ENCODE measurements around the gene PLCB1.
A peak's percentile ranks its signal among the peaks of the same experiment; 100 is the strongest.
"Not testable (repeated sequence)": the region's sequence is repeated elsewhere in the genome, so short reads cannot be mapped to it uniquely, and the experiment has no call there.

Gene PLCB1

DNA sequence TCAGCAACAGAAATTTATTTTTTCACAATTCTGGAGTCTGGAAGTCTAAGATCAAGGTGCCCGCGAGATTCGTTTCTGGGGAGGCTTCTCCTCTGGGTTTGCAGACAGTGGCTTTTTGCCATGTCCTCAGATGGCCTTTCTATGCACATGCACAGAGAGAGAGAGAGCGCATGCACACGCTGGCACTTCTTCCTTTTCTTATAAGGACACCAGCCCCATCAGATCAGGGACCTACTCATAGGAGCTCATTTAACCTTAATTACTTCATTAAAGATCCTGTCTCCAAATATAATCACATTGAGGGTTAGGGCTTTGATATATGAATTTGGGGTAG lies 676.1 kb downstream of the PLCB1 start:
- DNase-seq (ENCODE audit: low spot score) = no peak
- FAIRE-seq = no peak

DNA sequence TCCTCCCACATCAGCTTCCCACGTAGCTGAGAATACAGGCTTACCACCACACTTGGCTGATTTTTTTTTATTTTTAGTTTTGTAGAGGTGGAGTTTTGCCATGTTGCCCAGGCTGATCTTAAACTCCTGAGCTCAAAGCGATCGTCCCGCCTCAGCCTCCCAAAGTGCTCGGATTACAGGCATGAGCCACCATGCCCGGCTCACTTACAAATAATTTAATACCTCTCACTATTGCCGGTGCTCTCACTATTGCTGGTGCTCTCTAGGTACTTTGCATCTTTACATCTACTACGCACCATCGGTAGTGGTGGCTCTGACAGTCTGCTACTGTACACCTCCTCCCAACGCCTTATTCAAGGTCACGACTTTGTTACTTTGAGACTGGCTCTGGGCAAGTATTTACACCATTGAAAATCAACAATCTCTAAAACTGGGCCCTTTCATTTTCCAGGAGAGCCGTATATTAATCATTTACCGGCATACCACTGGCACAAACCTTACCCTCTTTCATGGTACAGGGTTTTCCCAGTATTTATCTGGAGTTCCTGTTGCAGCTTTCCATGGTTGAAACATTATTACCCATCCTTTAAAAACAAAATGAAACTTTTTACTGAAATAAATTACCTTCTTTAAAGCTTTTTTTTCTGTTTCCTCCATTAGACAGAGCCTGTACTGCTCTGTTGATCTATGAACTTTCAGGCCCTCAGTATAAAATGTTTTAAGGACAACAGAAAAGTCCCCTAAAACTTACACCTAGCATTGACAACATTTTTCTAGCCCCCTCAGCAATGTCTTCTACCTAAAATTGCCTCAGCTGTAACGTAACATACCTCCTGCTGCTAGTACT lies 677.3 kb downstream of the PLCB1 start:
- DNase-seq (ENCODE audit: low spot score) = no peak
- FAIRE-seq = no peak

DNA sequence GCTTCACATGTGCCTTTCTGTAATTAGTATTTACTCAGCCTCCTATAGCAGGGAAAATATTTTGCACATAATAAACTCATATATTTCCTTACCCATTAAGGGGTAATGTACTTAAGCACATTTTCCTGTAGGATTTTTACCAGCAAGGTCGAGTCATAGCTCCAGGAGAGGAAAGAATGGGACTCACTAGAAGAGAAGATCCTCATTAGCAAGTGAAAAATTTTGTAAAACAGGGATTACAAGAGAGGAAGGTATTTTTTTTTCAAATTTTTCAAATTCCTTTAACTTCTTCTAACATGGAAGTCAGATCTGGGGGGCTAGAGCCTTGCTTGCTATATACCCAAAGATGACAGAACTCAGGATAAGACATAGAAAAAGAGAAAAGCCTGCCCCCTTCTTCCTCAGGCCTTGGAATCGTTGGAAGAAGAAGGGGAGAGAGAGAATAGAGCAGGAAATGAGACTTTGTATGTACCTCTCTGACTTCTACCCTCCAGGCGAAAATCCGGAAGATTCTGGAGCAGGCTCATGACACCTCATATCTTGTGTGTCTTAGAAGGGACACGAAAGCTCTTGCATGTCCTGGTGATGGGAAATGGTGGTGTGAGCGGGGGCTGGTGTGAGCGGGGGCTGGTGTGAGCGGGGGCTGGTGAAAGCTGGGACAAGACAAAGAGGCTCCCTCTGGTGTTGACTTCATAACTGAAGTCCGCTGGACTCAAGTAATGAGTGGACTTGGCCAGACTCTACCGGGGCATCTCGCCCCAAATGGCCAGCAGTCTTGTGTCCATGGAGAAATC lies 679.9 kb downstream of the PLCB1 start:
- FAIRE-seq = no peak

DNA sequence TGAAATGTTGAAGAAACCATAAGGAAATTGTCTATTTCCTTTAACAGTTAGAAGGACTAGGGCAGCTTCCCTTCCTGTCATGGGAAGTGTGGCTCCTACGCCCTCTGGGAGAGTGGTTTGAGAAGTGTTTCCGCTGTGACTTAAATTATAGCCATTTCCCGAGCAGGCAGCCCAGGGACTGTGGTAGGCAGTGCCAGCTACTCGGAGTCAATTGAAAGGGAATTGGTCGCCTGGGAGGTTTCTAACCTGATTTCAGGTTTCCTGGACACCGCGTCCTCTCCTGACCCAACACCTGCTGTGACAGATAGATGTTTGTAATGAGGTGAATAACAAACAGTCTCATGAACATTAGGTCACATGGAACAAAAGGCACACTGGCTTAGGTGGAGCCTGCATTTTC lies 680.8 kb downstream of the PLCB1 start:
- DNase-seq (ENCODE audit: low spot score) = no peak

More for the DNA sequence above, 679.9 kb downstream of the PLCB1 start:
- no peak for DNase-seq (ENCODE audit: low spot score)

DNA sequence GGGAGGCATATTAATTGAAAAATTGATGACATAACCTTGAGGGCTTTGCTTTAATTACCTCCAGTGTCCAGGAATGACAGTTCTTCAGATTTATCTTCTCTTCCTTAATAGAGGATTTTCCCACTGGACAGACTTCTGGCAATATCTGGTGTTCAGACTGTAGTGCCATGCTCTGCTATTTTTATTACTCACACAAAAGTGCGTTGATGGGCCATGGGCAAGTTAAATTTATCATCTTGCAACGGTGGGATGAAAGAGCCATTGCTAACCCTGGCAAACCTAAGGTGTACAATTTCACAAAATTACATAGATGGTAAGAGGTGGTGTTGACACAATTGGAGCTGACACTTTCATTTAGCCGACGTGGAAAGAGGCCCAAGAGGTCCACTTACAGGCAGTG lies 683.1 kb downstream of the PLCB1 start:
- DNase-seq (ENCODE audit: low spot score) (no peak), FAIRE-seq (no peak)

More for the DNA sequence above, 680.8 kb downstream of the PLCB1 start:
- FAIRE-seq = no peak

DNA sequence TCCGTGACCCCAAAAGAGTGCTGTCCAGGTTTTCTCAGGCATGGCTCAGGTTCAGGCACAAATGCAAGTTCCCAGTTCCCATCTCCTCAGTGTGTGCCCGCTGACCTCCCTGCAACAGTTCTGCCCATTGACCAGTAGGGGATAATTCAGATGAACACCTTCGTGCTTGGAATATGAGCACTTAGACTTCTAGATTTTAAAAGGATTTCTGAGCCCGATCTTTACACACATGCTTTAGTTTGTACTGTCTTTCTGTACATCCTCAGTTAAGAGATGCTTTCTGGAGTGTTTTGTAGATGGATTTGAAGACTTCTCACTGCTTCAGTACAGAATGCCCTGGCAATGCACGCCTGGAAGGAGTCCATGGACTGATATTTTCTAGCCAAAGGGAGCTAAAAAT lies 697.2 kb downstream of the PLCB1 start:
- DNase-seq (ENCODE audit: low spot score) (no peak), FAIRE-seq (no peak)

DNA sequence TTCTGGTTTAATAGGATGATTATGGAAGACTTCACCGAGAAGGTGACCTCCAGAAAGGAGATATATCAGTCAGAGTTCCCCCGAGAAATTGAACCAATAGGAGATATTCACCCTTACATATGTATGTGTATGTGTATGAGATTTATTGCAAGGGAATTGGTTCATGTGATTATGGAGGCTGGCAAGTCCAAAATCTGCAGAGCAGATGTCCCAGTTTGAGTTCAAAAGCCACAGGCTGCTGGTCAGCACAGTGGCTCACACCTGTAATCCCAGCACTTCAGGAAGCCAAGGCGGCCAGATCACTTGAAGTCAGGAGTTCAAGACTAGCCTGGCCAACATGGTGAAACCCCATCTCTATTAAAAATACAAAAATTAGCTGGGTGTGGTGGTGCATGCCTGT lies 702.2 kb downstream of the PLCB1 start:
- not testable (repeated sequence) for FAIRE-seq; DNase-seq (ENCODE audit: low spot score)

DNA sequence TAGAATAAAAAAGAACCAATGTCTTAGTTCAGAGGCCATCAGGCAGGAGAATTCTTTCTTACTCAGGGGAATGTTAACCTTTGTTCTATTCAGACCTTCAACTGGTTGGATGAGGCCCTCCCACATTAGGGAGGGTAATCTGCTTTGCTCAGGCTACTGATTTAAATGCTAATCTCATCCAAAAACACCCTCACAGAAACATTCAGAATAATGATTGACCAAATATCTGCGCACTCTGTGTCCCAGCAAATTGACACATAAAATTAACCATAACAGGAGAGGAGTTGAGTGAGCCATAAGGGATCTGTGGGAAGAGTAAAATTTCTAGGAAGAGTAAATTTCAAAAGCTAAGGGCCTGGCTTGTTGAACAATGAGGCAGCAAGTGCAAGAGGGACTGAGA lies 702.8 kb downstream of the PLCB1 start:
- no peak for DNase-seq (ENCODE audit: low spot score)
- FAIRE-seq = no peak

DNA sequence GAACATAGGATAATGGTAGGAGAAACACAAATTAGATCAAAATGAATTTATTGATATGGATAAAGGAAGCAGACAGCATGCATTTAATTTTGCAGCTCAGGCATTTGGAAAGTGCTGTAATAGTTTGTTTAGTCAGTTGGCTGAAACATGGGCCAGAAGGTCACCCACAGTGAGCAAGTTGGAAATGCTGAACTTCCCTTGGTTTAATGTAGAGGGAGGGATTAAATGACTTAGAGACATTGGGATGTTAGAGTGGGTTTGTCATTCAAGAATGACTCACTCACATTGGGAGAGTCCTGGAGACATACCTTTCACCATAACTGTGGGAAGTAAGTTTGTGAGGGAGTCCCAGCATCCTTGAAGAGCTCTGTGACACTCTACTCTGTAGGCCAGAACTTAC lies 705.3 kb downstream of the PLCB1 start:
- peak; percentile 90 for DNase-seq (ENCODE audit: low spot score)
- FAIRE-seq = peak; percentile 97

DNA sequence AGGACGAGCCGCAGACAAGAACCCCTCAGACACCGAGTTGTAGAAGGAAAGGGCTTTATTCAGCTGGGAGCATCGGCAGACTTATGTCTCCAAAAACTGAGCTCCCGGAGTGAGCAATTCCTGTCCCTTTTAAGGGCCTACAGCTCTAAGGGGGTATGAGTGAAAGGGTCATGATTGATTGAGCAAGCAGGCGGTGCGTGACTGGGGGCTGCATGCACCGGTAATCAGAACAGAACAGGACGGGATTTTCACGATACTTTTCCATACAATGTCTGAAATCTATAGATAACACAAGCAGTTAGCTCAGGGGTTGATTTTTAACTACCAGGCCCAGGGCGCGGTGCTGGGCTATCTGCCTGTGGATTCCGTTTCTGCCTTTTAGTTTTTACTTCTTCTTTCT lies 710.5 kb downstream of the PLCB1 start:
- FAIRE-seq (no peak), DNase-seq (ENCODE audit: low spot score) (no peak)

DNA sequence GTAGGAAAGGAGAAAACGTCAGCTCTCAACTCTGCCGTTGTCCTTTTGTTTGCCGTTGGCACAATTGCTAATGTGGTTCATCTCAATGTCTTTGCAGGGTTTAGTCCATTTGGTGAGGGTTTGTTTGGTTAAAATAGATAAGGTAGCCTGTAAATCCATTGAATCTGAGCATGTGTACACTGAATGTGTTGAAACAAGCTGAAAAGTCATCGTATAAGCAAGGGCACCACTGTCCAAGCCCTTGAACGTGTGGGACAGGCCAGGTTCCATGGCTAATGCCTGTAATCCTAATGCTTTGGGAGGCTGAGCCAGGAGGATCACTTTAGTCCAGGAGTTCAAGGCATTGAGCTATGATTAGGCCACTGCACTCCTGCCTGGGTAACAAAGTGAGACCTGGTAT lies 712.1 kb downstream of the PLCB1 start:
- no peak for DNase-seq (ENCODE audit: low spot score)
- no peak for FAIRE-seq

DNA sequence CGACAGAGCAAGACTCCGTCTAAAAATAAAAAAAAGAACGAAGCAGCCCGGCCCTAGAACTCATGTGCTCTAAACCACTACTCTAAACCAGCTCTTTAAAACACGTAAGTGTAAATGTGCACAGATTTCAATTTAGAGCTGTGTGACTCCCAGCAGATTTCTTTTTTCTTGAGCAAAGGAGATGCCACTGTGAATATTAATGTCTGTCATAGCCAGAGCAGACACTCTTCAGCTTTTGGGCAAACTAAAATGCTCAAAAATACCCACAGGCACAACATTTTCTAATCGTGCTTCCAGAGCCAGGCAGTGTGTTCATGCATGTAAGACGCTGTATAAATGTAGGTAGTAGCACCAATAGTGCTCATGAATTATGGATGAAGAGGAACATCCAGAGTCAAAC lies 717.9 kb downstream of the PLCB1 start:
- FAIRE-seq (no peak), DNase-seq (ENCODE audit: low spot score) (no peak)

DNA sequence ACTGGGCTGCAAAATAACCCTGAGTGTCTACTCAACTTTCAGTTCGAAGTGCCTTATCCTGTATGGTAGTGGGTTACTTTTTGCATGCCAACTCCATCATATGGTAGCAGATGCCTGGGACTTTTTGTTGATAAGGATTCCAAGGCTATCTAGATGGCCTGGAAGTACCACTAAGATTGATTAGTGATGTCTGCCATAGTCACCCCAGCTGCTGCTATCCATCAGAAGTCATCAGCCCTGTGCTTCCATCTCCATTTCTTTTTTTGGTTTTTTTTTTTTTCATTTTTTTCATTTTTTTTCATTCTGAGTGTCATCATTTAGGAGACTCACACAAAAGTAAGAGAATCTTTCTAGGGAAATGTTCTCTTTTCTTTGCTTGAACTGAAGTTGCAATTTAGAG lies 719.4 kb downstream of the PLCB1 start:
- FAIRE-seq = no peak
- DNase-seq (ENCODE audit: low spot score) = no peak

DNA sequence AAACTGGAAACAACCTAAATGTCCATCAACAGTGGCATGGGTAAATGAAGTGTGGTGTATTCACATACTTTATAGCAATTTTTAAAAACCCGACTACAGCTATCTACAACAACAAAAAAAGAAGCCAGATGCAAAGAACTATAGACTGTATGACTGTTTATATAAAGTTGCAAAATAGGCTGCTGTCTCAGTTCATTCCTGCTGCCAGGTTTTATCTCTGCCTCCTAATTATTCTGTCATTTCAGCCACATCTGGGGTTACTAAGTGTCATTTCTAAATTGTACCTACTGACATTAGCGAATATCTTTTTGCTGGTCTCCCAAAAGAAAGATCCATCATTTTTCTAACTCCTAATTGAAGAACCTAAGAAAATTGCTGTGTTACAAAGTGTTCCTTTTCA lies 719.9 kb downstream of the PLCB1 start:
- not testable (repeated sequence) for DNase-seq (ENCODE audit: low spot score); FAIRE-seq

DNA sequence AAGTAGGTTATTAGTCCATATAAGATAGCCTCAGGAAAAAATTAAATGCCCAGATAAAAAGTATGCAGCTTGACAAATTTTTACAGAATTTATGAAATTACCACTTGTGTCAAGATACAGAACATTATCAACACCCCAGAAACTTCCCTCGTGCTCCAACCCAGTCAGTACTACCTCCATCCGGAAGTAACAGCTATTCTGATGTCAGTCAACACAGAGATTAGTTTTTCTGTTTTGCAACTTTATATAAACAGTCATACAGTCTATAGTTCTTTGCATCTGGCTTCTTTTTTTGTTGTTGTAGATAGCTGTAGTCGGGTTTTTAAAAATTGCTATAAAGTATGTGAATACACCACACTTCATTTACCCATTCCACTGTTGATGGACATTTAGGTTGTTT lies 721.1 kb downstream of the PLCB1 start:
- FAIRE-seq = peak; percentile 36
- not testable (repeated sequence) for DNase-seq (ENCODE audit: low spot score)

DNA sequence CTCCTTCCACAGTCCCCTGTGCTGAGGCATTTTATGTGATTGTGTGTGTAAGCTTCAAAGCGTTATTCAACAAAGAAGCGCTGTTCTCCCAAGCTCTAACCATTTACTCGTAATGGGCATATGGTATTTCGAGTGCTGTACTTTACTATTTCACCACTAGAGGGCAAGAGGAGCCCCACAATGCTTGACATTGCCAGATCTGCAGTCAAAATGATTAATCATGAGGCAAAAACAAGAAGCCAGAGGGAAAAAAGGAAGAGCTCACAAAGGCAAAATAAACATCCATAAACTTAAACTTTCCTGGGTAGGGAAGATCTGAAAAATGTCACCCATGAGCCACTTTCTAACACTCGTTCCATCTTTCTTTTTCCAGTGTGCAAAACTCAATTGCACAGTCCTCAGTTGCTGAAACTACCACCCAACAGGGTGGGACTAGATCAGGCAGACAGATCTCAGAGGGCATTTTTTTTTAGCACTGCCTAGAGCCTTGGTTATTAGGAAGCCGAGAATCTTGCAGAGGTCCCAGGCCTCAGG lies 721.8 kb downstream of the PLCB1 start:
- FAIRE-seq (peak; percentile 88), DNase-seq (ENCODE audit: low spot score) (peak; percentile 84)

DNA sequence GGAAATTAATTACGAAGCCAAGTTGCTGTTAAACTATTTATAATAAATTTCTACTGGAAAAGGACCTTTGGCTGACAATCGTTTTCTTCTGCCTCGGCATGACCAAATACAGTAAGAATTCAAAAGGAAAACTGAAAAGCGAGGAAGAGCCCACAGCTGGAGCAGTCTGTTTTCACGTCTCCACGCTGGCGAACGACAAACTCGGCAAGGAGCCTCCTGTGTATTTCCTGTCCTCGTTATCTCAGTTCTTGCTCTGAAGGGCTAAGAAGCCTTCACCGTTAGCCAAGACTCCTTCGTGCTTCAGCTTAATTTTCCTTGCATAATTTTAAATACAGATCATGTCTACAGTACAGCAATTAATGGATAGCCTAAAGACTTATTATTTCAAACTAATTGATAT lies 722.5 kb downstream of the PLCB1 start:
- DNase-seq (ENCODE audit: low spot score) (peak; percentile 27), FAIRE-seq (no peak)

DNA sequence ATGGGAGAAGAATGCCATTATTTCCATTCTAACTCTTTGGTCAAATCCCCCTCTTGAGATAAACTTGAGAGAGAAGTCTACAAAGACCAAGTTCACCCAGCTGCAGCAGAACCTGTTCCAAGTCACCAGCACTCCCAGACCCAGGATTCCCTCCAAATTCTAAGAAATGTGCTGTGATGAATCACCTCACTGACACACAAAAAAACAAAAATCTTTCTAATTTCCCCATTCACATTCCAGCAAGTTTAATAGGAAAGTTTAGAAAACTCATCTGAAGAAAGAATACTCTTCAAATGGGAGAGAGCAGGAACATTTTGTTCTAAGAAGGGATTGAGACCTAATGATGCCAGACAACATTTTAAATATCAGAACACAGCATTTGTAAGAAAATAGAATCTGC lies 723.2 kb downstream of the PLCB1 start:
- peak; percentile 70 for FAIRE-seq
- DNase-seq (ENCODE audit: low spot score) = peak; percentile 38

DNA sequence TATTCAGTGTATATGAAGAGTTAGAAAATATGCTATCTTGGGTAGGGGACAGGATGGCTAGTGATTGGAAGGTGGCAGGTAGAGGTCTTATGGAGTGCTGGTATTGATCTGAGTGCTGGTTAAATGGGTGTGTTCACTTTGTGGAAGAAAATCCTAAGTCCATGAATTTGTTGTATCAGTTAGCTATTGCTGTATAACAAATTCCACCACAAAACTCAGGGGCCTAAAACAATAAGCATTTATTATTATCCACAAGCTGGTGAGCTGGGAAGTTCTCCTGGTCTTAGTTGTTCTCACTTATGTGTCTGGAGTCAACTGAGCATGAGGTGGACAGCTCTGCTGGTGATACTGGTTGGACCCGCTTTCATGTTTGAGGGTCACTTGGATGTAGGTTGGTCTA lies 724.6 kb downstream of the PLCB1 start:
- FAIRE-seq (no peak), DNase-seq (ENCODE audit: low spot score) (no peak)

DNA sequence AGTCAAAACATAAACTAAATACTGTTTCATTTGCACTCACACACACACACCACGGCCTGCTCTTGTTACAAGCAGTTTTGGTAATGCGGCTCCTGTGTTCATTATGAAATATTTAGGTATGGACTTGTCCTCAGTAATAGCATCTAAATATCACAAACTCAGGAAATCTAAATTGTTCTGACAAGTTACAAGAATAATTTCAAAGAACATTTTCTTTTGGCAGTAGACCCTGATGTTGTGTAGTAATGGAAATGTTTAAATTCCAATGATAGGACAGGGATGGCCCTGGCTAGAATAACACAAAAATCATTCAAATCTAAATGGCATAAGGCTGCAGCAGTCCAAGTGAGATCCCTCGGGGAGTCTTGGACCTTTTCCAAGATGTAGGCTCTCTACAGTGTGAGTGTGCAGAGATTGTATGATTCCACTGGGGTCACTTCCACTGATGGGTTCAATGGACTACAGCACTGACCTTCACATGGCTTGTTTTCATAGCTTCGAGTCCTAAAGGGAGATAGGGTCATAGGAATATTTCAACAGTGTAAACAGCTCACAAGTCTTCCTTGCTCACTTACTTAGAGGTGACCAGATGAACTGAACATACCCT lies 726.2 kb downstream of the PLCB1 start:
- no peak for DNase-seq (ENCODE audit: low spot score)

DNA sequence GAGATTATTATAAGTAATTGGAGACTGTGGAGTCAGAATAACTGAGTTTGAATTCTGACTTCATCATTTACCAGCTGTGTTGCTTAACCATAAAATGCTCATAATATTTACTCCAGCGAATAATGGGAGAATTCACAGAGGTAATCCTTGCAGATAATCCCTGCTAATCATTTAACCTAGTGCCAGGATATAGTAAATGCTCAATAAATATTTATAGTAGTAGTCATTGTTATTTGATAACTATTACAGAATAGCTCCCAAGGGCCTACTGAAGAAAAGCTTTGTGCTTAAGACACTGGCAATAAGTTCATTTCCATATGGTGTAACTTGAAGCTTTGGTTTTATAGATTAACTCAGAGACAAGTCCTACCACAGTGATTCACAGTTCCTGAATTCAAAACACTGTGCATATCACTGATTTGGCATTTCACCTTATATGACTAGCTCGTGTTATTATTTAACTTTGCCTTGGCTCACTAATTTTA lies 728.0 kb downstream of the PLCB1 start:
- peak; percentile 97 for DNase-seq (ENCODE audit: low spot score)

More for the DNA sequence above, 726.2 kb downstream of the PLCB1 start:
- FAIRE-seq = no peak

DNA sequence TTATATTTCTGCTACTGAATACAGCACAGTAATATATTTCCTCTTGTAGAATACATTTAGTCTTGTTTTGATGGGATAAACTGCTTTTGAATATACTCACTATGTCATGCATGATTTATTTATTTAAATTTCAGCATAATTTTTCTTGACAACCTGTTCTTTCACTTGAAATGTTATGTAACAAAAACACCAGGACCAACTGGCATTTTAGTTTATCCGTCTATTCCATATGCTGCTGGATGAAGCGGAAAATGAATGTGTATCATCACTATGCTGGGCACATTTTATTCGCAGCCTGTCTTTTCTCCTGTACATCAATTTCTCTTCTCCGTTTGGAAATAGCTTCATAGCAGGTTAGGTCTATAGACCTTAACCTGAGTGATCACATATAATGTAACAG lies 730.0 kb downstream of the PLCB1 start:
- FAIRE-seq (no peak), DNase-seq (ENCODE audit: low spot score) (no peak)

More for the DNA sequence above, 728.0 kb downstream of the PLCB1 start:
- FAIRE-seq = peak; percentile 99

Data from RCC 7860 (cell line).